ENCODE results near the gene NUCKS1.

NUCKS1 gene

DNA sequence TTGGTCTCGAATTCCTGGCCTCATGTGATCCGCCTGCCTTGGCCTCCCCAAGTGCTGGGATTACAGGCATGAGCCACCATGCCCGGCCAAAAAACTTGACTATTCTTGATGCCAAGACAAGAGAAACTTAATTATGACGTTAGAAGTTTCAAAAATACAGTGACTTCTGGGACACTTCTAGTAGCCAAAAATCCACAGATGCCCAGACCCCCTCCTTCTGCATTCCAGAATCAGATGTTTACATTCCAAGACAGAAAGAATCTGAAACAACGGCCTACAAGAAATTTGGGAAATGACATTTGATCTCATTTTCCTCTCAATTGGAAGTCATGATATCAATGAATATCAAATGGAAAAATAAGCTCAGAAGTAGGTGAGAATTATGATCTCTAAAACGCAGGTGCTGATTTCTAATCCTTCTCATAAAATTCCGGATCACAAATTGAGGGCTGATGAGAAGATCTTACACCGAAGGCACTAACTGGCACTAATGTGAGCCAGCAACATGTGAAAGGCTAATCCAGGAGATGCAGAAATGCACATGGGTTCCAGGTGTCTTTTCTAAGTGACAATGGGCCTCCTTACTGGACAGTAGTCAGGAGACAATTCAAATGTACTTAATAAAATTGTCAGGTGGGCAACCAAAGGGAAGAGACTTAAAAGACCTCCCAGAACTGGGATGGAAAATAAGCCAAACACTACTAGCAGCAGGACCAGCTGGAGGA is 19.8 kb upstream of the NUCKS1 start:
- DNase-seq: no peak

DNA sequence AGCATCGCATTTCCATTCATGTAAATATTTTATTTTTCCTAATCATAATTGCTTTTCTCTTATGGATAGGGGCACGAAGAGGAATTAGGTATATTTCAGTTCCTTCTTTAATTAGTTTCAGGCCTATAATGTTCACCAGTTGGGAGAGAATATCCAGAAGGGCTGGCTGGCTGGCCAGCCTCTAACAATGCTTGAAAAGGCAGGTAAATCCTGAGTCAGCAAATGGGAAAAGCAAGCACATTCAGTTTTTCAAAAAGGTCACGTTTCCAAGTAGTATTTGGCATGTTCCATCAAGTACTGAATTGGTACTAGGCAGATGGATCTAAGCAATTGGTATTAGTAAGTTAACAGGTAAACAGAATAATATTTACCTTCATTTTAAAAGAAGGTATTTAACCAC is 17.3 kb upstream of the NUCKS1 start:
- DNase-seq: no peak

DNA sequence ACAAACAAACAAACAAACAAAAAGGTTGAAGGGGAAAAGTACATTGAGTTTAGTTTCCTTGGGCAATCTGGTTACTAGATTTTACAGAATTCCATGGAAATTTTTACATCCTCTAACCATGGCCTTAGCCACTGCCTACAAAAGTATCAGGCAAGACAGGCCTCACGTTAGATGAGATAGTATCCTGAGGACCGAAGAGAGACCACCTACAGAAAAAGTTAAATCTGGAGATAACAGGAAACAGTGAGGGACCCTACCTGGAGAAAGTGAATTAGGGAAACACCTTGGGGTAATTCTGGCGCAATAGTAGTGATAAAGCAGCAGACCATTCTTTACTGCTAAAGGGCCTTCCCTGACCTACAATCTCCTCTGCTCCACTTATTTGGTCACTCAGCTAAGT is 16.6 kb upstream of the NUCKS1 start:
- DNase-seq: no peak

DNA sequence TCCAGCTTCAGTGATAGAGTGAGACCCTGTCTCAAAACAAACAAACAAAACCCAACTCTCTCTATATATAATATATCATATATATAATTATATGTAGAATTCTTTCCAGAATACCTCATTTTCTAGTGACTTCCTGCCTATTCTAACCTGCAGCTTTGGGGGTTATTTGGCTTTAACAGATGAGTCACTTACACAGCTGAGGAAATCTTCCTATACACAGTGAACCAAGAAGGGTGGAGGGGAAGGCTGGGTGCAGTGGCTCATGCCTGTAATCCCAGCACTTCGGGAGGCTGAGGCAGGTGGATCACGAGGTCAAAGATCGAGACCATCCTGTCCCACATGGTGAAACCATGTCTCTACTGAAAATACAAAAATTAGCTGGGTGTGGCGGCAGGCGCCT is 16.1 kb upstream of the NUCKS1 start:
- no peak for DNase-seq

DNA sequence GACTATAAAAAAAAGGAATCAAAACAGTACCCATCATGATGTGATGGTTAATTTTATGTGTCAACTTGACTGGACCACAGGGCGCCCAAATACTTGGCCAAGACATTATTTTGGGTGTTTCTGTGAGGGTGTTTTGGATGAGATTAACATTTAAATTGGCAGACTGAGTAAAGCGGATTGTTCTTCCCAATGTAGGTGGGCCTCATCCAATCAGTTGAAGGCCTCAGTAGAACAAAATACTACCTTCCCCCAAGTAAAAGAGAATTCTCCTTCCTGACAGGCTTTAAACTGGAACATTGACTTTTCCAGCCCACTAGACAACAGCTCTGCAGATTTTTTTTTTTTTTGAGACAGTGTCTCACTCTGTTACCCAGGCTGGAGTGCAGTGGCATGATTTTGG is 14.6 kb upstream of the NUCKS1 start:
- no peak for DNase-seq

DNA sequence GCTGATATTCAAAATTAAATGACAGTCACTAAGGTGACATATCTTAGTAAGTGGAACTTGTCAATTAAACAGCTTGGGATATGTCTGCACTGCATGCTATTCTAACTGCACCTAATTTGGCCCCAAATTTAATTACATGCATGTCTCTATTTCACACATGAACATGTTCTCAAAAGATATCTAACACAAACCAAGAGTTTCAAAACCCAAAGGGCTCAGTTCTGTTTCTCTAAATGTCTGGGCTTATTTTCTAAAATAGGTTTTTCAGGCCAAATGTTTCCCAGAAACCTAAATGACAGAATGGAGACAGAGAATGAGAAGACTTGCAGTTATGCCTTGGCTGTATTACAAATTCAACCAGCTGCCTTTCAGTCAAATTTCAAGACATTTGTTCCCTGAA is 14.0 kb upstream of the NUCKS1 start:
- no peak for DNase-seq

DNA sequence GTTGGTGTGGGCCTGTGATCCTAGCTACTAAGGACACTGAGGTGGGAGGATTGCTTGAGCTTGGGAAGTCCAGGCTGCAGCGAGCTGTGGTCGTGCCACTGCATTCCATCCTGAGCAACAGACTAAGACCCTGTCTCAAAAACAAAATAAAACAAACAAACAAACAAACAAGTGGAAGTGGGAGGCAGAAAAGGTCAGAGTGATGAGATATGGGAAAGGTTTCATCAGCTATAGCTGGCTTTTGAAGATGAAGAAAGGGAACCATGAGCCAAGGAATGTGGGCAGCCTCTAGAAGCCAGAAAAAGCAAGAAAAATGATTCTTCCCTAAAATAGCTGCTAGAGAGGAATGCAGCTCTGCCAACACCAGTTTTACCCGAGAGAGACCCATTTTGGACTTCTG is 10.6 kb upstream of the NUCKS1 start:
- DNase-seq: no peak

DNA sequence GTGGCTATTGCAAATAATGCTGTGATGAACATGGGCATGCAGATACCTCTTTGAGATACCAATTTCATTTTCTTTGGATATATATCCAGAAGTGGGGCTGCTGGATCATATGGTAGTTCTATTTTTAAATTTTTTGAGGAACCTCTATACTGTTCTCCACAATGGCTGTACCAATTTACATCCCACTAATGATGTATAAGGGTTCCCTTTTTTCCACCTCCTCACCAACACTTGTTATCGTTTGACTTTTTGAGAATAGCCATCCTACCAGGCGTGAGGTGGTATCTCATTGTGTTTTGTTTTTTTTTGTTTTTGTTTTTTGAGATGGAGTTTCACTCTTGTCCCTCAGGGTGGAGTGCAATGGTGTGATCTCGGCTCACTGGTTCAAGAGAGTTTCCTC is 6.6 kb upstream of the NUCKS1 start:
- DNase-seq: no peak

DNA sequence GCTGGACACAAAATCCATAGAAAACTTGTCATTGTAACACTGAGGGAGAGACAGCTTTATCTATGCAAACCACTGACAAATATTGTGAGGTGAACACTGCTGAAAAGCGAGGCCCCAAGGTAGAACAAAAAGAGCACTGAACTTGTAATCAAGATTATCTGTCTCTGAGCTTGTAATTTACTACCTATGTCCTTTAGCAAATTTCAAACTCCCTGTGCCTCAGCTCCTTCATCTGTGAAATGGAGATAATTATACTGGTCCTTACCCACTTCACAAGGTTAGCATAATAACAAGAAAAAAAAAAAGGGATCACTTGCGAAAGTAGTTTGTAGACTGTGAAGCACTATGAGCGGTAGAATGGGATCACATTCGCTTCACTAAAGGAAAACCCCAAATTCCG is 4.9 kb upstream of the NUCKS1 start:
- DNase-seq: no peak

DNA sequence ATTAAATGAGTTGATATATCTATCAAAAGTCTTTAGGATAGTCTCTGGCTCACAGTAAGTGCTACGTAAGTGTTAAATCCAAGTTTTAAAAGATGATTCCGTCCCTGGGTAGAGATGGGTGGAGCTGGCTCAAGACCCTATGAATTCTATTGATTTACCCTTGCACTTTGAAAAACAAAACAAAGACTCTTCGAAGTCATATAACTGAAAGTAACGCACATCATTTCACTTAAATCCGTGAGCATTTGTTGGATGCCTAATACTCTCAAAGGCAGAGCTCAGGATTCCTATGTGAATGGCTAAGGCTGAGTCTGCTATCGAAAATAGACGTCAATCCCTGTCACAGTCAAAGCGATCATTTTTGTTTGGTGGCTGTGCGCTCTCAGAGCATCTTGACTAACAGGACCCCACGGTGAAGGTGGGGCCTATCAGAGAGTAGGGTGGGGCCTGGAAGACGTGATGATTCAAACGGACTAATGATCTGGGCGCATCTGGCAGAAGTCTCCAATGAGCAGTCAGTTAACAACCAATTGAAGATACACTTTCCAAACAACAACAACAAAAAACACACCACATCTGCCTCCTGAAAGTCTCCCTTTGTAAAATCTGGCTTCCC is 1.2 kb upstream of the NUCKS1 start:
- DNase-seq: no peak

DNA sequence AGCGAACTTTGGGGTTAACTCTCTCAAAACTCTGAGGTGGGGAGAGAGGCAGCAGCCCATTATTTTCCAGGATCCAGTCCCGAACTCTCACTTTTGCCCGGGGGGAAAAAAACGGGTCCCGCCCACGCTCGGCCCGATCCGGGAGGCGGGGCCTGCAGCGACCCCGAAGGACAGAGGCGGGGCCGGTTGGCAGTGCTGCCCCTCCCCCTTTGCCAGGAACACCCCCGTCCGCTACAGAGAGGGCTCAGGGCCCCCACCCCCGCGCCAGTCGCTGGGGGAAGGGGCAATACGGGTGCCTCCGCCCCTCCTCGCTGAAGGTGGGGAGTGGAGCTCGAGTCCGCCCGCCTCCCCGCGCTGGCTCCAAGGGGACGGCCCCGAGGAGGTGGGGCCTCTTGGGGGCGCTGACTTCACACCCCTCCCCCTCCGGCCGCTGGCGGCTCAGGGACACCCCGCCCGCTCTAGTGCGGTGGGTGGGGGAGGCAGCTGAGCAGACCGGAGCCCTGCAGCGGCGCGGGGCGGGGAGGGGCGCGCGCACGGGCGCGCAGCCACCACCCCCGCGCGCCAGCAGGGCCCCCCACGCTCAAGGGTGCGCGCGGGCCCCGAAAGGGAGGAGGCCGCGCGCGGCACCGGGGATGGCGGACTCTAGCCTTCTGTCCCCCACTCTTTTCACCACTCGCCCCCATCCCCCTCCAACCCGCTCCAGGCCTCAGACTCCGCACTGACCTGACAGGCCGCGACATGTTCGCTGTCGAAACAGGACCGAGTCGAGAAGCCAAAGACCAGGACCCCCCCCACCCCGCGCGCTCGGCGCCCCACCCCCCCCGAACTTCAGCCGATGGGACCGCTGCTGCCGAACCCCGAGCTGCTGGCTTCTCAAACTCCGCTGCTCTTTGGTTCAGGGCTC is 496 bp downstream of the NUCKS1 start:
- peak; percentile 98 for DNase-seq

DNA sequence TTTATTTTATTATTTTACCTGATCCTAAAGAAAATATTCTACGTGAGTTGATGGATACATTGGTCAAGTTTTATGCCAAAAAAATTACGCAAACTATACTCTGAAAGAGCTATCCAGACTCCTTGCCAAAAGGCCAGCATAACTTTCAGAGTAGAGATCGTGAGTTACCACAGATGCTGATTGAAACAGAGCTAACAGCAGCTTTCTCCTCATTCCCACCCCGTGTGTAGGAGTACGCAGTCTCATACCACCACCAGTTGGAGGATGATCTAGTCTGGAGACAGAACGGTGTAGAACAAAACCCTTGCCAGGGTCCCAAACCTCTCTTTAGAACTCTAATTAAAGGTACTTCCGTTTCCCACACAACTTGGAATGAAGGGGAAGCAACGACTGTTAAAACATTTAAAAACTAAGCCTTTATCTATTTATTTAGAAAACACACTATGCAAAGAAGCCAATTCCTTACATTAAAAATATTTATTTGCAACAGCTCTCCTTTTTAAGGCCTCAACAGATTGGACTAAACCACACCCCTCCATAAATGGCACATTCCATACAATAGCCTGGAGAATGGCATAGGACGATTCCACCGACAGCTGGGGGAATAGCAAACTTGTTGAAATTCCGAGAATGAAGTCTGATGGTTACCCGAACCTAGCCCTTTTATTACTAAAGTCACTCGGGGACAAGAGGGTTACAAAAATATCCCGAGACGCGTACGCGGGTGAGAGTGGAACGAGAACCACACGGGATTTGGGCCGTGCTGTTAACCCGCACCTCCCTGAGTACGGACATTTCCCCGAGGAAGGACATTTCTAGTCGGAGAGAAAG is 1.4 kb downstream of the NUCKS1 start:
- DNase-seq: peak; percentile 66

DNA sequence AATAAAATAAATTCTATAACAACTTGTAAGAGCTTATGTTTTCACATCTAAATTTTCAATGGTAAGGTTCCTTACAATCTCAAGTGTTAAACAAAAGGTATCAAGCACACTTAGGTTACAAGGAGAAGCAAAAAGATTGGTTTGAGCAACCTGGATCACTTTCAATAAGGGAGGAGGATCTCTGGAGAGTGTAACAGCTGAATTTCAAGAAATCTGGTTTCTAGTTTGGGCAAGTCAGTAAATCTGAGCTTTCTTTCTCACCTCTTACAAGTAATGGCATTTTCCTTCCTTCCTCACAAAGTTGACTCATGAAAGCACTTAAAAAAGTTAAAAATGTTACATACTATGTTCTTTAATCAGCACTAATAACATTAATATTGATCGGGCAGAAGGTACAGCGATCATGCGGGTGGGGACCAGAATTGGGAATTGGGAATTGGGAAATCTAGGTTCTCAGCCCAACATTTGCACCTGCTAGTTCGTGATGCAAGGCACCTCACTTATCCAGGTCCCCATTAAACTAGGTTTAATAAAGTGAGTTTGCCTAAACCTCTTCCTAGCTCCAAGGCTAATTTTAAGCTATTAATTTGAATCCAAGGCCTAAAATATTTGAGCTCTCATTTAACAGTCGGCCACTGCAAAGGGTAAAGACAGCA is 3.1 kb downstream of the NUCKS1 start:
- no peak for DNase-seq

DNA sequence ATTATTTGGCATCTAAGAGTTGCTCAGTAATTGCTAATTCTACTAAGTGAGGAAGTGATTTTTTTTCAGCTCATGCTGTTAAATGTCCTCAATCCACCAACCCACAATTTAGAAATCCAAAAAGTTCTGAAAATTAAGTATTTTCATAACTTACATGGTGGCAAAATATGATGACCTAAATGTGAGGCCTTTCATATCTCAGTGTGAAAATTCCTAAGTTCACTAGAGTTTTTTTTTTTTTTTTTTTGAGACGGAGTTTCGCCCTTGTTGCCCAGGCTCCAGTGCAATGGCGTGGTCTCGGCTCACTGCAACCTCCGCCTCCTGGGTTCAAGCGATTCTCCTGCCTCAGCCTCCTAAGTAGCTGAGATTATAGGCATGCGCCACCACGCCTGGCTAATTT is 5.6 kb downstream of the NUCKS1 start:
- DNase-seq: no peak

DNA sequence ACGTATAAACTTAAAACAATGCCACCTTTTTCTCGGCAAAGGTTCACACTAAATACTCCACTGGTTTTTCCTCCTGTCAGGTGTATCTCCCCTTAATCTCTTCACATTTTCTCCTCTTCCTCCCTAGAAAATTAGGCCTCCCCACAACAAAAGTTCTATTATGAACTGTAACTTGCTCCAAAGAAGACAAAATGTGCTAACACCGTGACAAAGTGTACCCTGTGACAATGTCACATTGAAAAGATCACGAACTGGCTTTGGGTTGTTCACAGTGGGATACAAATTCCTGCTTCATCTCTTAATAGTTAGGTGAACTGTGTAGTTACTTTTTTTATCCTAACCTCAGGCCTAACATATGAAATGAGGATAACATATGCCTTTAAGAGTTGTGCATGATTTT is 6.0 kb downstream of the NUCKS1 start:
- DNase-seq: no peak

DNA sequence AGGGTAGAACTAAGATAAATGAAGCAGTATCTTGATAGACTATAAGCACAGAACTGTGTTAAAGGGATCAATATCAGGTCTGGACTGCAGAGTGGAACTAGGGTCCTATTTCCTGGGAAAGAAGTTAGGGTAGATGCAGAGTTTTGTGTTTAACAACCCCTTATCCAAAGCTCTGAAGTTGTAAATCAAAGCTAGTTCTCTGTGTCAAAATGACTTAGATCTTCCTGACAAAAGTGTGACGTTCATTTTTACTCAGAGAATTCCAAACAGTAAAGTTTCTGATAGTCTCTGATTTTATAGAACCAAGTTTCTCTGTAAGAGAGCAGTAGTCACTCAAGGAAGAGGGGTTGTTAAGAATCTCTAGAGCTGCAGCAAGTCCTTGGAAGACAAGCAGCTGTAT is 8.3 kb downstream of the NUCKS1 start:
- no peak for DNase-seq

DNA sequence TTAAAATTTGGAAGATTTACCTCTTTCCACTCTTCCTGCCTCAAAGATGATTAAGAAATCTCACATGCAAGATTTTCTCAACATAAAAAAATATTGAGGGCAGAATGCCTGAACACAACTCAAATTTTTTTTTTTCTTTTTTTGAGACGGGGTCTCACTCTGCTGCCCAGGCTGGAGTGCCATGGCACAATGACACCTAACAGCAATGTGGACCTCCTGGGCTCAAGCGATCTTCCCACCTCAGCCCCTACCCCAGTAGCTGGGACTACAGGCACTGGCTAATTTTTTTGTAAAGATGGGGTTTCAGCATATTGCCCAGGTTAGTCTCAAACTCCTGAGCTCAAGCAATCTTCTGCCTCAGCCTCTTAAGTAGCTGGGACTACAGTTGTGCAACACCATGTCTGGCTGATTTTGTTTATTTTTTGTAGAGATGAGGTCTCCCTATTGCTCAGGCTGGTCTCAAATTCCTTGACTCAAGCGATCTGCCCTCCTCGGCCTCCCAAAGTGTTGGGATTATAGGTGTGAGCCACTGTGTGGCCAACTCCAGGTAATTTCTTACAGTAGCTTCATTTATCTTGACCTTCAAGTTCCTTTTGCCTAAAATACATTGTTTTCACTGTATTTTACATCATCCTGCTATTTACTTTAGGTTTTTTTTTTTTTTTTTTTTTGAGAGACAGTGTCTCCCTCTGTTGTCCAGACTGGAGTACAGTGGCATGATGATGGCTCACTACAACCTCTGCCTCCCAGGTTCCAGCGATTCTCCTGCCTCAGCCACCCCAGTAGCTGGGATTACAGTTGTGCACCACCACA is 10.4 kb downstream of the NUCKS1 start:
- DNase-seq: no peak

DNA sequence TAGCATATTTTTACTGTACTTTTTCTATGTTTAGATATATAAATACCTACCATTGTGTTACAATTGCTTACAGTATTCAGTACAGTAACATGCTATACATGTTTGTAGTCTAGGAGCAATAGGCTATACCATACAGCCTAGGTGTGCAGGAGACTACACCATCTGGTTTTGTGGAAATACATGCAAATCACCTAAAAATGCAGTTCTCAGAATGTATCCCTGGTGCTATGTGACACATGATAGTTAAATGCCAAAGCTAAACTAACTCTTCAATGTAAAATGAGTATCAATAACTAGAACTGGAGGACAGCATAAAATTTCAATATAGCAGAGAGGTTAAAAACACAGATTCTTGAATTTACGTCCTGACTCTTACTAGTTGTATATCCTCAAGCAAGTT is 14.8 kb downstream of the NUCKS1 start:
- DNase-seq: no peak

DNA sequence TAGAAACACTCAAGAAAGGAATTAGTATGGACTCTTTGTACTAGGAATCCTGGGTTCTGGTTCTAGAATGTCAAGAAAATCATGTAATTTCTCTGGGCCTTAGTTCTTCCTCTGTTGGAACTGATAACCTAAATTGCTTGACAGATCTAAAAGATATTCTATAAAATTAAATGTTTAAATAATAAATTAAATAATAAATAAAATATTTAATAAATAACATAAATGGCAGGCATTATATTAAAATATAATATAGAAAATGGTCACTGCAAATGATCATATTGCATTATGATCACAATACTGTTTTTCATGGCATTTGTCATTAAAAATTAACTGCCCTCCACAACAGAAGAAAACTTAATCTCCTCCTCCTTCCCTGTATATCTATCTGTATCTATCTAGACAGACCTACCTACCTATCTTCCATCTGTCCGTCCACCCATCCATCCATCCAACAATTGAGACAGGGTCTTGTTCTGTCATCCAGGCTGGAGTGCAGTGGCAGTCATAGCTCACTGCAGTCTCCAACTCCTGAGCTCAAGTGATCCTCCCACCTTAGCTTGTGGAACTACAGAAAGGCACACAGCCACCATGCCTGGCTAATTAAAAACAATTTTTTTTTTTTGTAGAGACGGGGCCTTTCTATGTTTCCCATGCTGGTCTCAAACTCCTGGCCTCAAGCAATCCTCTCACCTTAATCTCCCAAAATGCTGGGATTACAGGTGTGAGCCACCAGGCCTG is 16.4 kb downstream of the NUCKS1 start:
- DNase-seq: no peak

DNA sequence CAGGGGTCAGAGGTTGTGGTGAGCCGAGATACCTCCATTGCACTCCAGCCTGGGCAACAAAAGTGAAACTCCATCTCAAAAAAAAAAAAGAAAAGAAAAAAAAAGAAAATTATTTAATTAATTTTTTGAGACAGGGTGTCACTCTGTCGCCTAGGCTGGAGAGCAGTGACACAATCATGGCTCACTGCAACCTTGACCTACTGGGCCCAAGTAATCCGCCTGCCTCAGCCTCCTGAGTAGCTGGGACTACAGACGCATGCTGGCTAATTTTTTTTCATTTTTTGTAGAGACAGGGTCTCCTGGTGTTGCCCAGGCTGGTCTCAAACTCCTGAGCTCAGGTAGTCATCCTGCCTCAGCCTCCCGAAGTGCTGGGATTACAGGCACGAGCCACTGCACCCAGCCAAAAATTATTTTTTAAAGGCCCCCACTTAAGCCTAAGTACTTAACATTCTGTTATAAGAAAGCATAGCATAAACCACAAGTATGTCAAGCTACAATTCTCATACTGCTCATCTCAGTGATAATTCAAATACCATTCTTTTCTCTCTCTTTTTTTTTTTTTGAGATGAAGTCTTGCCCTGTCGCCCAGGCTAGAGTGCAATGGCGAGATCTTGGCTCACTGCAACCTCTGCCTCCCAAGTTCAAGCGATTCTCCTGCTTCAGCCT is 19.9 kb downstream of the NUCKS1 start:
- DNase-seq: no peak
